Thymus (tissue), 11 donors: ENCODE results near the gene AOC3. TPM values are rescaled to one million over a fixed set of nuclear protein-coding genes. Genes with fewer than 3 reads are reported as not detected.
"Not testable (repeated sequence)": the region's sequence is repeated elsewhere in the genome, so short reads cannot be mapped to it uniquely, and the experiment has no call there.

Experiments
- DNase-seq, 9 donors: peaks; one replicate each; pipeline ENCODE4 v3.0.0-alpha.2; 2013; ENCODE audit warnings: low spot score in 9 of 9, low read depth in 6 of 9, missing footprints in 1 of 9
- H3K27ac ChIP-seq, 2 donors: one replicate each; pipeline ENCODE4 v1.5.1; 2013; ENCODE audit warnings: control low read depth in 1 of 2, low read depth in 1 of 2, low read length in 1 of 2, mild to moderate bottlenecking in 1 of 2, moderate library complexity in 1 of 2
- H3K27me3 ChIP-seq, 2 donors: one replicate each; pipeline ENCODE4 v1.5.1; 2013; ENCODE audit warnings: low read length in 1 of 2; ENCODE audit not compliant: control insufficient read depth in 2 of 2, insufficient read depth in 1 of 2
- H3K36me3 ChIP-seq, 2 donors: one replicate each; pipeline ENCODE4 v1.5.1; 2013; ENCODE audit warnings: low read length in 1 of 2, mild to moderate bottlenecking in 1 of 2, moderate library complexity in 1 of 2; ENCODE audit not compliant: control insufficient read depth in 2 of 2, insufficient read depth in 2 of 2
- H3K4me1 ChIP-seq, 2 donors: one replicate each; pipeline ENCODE4 v1.5.1; 2013; ENCODE audit warnings: low read length in 2 of 2; ENCODE audit not compliant: control insufficient read depth in 2 of 2, insufficient read depth in 2 of 2
- H3K4me3 ChIP-seq, 2 donors: one replicate each; pipeline ENCODE4 v1.5.1; 2013; ENCODE audit warnings: low read length in 2 of 2, control low read depth in 1 of 2, mild to moderate bottlenecking in 1 of 2
- H3K9me3 ChIP-seq, 2 donors: one replicate each; pipeline ENCODE4 v1.5.1; 2013; ENCODE audit warnings: low read length in 1 of 2, mild to moderate bottlenecking in 1 of 2; ENCODE audit not compliant: control insufficient read depth in 2 of 2, insufficient read depth in 1 of 2
- WGBS: extraction: QIAGEN DNeasy Blood & Tissue Kit; methylation state at CpG from one replicate; pipeline ENCODE4 v1.1.7; 2013; 5-methylcytosine and 5-hydroxymethylcytosine counted together
- polyA plus RNA-seq: library from polyadenylated mRNA; stranded (reverse); fragments of 200-250 nt; gene quantifications from one replicate; pipeline ENCODE4 v1.2.3, GENCODE V29; 2013
- total RNA-seq: library from RNA; stranded (reverse); fragments of 120-200 nt; gene quantifications from one replicate; pipeline ENCODE4 v1.2.4, GENCODE V29; 2013
- donor health status: healthy.

Gene AOC3
- total and polyA plus RNA-seq, 2 donors = 1.2 to 16.0 TPM

- 89% methylated on average over 8 of the region's 8 CpGs for WGBS
- H3K9me3 ChIP-seq = no peaks in the 10 kb centered on the region
- DNase-seq = no peak
- H3K4me3 ChIP-seq = no peak overlapping the region
- H3K36me3 ChIP-seq = no peaks in the 10 kb centered on the region
- H3K27me3 ChIP-seq = no peaks in the 10 kb centered on the region
- H3K4me1 ChIP-seq = peaks cover 0 to 8% of the 10 kb centered on the region in 2 donors
- no peak overlapping the region for H3K27ac ChIP-seq
These were observed 4.1 kb downstream of the AOC3 start for GRCh38 chr17:42855048-42855596.

GRCh38 chr17:42856093-42856492 is 5.1 kb downstream of the AOC3 start:
- H3K27ac ChIP-seq, H3K9me3 ChIP-seq, H3K4me1 ChIP-seq, H3K27me3 ChIP-seq, DNase-seq, H3K36me3 ChIP-seq, H3K4me3 ChIP-seq: not testable (repeated sequence)
- 96% methylated on average over 7 of the region's 8 CpGs for WGBS

GRCh38 chr17:42856516-42856915 is 5.5 kb downstream of the AOC3 start:
- H3K27me3 ChIP-seq, H3K36me3 ChIP-seq, H3K4me3 ChIP-seq, H3K27ac ChIP-seq, DNase-seq, H3K4me1 ChIP-seq, H3K9me3 ChIP-seq: not testable (repeated sequence)
- WGBS = 98% methylated on average over 6 of the region's 8 CpGs

- Histone ChIP-seq H3K4me3 (no peak overlapping the region), H3K27me3 (no peaks in the 10 kb centered on the region), H3K9me3 (no peaks in the 10 kb centered on the region), H3K27ac (no peak overlapping the region), H3K4me1 (peaks cover 0 to 8% of the 10 kb centered on the region in 2 donors), H3K36me3 (no peaks in the 10 kb centered on the region)
- WGBS = 100% methylated on average over 1 of the region's 1 CpG
- no peak for DNase-seq
These were observed 6.4 kb downstream of the AOC3 start for GRCh38 chr17:42857389-42857788.

GRCh38 chr17:42865638-42866094 is 14.7 kb downstream of the AOC3 start:
- WGBS = 94% methylated on average over 7 of the region's 7 CpGs
- peaks cover 0 to 2% of the 10 kb centered on the region in 2 donors for H3K27me3 ChIP-seq
- no peak overlapping the region for H3K27ac ChIP-seq
- H3K9me3 ChIP-seq = peaks cover 0 to 1% of the 10 kb centered on the region in 2 donors
- peaks cover 0 to 4% of the 10 kb centered on the region in 2 donors for H3K4me1 ChIP-seq
- DNase-seq = no peak
- H3K36me3 ChIP-seq = no peaks in the 10 kb centered on the region
- H3K4me3 ChIP-seq = no peak overlapping the region

GRCh38 chr17:42866216-42866615 is 15.2 kb downstream of the AOC3 start:
- H3K27me3 ChIP-seq = peaks cover 0 to 2% of the 10 kb centered on the region in 2 donors
- no peak for DNase-seq
- no peaks in the 10 kb centered on the region for H3K36me3 ChIP-seq
- H3K9me3 ChIP-seq = peaks cover 0 to 7% of the 10 kb centered on the region in 2 donors
- H3K4me3 ChIP-seq = no peak overlapping the region
- H3K4me1 ChIP-seq = peaks cover 0 to 4% of the 10 kb centered on the region in 2 donors
- H3K27ac ChIP-seq = no peak overlapping the region
- WGBS = 96% methylated on average over 4 of the region's 4 CpGs

GRCh38 chr17:42866631-42867575 is 15.9 kb downstream of the AOC3 start:
- Histone ChIP-seq H3K4me1 (peaks cover 0 to 4% of the 10 kb centered on the region in 2 donors), H3K27me3 (peaks cover 0 to 2% of the 10 kb centered on the region in 2 donors), H3K4me3 (no peak overlapping the region), H3K27ac (no peak overlapping the region), H3K9me3 (peaks cover 0 to 12% of the 10 kb centered on the region in 2 donors), H3K36me3 (no peaks in the 10 kb centered on the region)
- WGBS = 86% methylated on average over 12 of the region's 12 CpGs
- no peak for DNase-seq

GRCh38 chr17:42867694-42868261 is 16.8 kb downstream of the AOC3 start:
- H3K27ac ChIP-seq, H3K4me3 ChIP-seq, H3K27me3 ChIP-seq, H3K36me3 ChIP-seq, H3K4me1 ChIP-seq, DNase-seq: not testable (repeated sequence)
- peaks cover 0 to 12% of the 10 kb centered on the region in 2 donors for H3K9me3 ChIP-seq
- WGBS = 97% methylated on average over 21 of the region's 21 CpGs

GRCh38 chr17:42868338-42868737 is 17.3 kb downstream of the AOC3 start:
- Histone ChIP-seq H3K4me1 (peaks cover 0 to 4% of the 10 kb centered on the region in 2 donors), H3K9me3 (peaks cover 0 to 12% of the 10 kb centered on the region in 2 donors), H3K27ac (no peak overlapping the region), H3K36me3 (no peaks in the 10 kb centered on the region), H3K27me3 (peaks cover 0 to 2% of the 10 kb centered on the region in 2 donors), H3K4me3 (no peak overlapping the region)
- DNase-seq = no peak
- 98% methylated on average over 12 of the region's 12 CpGs for WGBS
